ENCODE results near the gene GSTM3.
A peak's percentile ranks its signal among the peaks of the same experiment; 100 is the strongest.
"Not testable (repeated sequence)": the region's sequence is repeated elsewhere in the genome, so short reads cannot be mapped to it uniquely, and the experiment has no call there.

GSTM3 gene

DNA sequence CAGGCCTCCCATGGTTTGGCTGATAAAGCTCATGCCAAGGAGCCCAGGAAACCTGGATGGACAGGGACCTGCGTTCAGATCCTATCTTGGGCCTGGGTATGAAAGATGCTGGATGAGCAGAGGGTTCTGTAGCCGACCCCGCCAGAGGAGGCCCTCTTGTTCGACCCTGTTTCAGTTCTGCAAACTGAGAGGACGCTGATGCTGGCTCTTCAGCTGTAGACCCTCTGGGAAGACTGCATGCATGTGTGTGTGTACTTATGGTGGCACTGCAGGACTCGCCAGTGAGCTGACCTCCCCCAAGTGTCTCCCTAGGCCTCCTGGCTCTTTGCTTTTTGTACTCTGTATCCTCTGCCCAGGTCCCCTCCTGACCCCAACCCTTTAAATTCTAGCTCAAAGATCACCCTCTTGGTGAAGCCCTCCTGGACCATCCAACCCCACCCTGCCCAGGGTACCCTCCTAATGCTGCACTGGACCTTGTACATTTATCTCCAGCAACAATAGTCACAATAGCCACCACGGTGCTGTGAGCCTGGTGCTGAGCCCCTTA lies 21.3 kb upstream of the GSTM3 start:
- no peak for DNase-seq (ENCODE audit: low read depth in 2 of 2)

DNA sequence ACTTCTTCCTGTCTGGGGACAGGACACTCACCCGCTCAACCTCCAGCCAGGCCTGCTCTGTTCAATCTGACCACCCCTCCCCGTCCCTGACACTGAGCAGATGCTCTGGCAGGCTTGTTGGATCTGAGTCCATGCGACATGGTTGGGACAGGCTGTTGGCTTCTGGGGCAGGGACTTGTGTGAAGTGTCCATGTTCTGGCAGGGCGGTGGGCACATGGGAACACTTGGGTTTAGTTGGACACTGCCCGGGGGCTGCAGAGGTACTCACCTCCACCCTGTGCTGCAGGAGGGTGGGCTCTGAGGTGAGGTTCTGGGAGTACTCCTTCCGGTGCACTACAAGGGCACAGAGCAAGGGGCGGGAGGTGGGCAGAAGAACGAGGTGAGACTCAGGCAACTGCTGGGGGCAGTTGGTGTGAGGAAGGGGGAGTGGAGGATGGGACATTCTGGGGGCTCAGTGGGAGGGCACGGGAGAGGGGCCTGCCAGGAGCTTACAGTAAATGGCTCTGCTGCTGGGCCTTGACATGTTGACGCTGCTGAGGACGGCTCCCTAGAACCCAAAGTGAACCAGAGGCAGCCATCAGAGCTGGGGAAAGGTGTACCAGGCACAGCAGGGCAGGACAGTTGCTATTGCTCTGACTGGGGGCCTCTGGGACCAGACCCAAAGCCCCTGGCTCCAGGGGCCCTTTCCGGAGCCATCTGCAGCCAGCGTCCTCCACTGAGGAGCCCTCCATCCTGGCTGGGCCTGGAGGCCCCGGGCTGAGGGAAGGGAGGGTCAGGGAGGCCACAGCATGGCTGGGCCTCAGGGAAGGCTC lies 20.6 kb upstream of the GSTM3 start:
- no peak for DNase-seq (ENCODE audit: low read depth in 2 of 2)

- no peak for DNase-seq (ENCODE audit: low read depth in 2 of 2)
These were observed 19.9 kb upstream of the GSTM3 start for GRCh38 chr1:109760581-109761226.

DNA sequence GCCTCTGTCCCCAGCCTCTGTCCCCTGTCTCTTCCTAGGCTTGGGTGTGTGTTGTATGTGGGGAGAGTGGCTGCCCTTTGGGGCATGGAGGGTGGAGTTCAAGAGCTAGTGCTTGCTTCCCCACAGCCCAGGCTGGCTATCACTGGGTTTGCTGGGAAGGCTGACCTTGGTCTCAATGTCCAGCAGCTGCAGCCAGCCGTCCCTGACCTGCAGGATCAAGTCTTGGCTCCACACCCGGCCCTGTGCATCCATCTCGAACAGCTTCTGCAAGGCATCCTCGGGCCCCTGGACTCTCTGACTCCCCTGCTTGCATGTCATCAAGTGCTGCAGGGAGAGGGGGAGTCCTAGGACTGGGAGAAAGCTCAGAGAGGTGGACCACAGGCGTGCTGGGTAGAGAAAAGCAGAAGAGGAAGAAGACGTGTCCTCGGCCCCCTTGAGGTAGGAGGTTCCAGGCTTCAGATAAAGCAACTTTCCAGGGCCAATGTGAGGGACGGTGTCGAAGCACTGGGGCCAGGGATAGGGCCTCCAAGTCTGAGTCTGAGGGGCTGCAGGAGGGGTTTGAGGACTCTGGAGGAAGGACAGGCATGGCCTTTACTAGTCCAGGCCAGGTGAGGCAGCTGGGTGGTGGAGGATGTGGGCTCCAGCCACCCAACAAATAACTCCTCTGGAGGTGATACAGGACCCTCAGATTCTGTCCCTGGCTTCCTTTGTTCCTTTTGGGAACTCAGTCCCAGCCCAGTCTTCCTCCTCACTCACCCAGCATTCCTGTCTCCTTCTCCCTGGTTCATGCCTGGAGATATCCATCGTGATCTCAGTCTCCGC lies 18.9 kb upstream of the GSTM3 start:
- DNase-seq (ENCODE audit: low read depth in 2 of 2): no peak

DNA sequence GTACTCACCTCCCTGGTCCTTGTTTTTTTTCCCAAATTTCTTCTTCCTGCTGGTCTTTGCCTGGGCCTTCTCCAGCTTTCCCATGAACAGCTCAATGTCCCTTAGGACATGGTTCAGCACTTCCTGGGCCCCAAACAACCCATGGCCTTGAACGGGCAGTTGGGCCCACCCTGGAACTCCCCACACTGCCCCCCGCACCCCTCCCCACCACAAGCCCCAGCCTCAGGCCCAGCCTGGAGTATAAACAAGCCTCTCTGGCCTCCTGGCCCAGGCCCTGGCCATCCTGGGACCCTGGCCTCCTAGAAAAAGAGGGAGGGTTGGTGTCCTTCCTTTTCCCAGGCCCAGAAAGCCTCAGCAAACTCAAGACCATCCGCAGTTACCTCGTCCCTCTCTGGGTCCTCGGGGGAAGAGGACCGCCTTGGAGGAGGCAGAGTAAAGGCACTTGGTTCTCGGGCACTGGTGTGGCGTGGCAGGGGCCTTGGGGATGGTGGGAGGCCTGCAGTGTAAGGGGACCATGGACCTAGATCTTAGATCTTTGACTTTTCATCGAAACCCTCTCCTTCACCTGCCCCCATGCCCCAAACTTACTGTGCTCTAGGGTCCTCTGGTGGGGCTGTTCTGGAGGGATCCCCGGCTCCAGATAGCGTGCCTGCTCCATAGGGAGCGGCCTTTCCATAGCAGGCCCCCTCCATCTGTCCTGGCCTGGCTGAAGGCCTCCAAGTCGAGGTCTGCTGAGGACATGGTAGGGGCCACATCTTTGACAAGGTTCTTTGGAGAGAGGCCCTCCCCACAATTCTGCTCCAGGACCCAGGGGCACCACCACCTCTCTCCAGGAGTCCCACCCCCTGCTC lies 17.3 kb upstream of the GSTM3 start:
- DNase-seq (ENCODE audit: low read depth in 2 of 2): no peak

DNA sequence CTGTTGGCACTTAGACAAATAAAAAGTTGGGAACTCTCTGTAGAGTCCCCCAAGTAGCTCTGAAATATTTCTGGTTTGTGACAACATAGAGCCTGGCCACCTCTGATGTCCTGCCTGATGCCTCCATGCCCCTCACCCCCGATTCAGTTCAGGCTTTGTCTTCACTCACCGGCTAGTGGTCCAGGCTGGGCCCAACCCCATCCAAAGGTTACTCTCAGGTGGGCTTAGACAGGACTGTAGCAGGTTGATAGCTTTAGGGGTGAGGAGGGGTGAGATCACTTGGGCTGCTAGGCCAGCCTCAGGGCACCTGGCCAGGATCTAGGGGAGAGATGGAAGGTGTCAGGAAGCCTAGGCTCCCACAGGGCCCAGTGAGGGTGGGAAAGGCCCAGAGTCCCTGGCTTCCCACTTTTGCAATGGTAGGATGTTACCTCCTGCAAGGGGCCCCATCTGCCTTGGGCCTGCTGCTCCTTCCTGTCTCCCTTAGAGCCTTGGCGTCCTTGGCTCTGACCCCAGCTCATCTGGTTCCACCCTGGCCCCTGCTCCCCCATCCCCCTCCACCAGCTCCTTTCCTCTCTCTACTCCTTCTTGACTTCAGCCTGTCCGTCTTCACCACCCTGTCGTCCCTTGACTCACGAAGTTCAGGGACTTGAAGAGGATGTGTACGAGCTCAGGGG lies 16.1 kb upstream of the GSTM3 start:
- DNase-seq (ENCODE audit: low read depth in 2 of 2): no peak

DNA sequence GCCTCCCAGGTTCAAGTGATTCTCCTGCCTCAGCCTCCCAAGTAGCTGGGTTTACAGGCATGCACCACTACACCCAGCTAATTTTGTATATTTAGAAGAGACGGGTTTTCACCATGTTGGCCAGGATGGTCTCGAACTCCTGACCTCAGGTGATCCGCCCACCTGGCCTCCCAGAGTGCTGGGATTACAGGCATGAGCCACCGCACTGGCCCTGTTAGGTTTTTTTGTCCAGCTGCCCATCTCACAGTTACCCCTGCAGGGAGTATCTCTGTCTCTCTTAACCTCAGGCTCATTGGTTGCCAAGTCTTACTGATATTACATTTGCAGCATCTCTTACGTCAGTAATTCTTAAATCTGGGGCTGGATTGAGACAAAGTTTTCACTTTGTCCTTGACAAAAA lies 15.5 kb upstream of the GSTM3 start:
- DNase-seq (ENCODE audit: low read depth in 2 of 2): not testable (repeated sequence)

GRCh38 chr1:109754738-109755137 lies 13.9 kb upstream of the GSTM3 start:
- no peak for DNase-seq (ENCODE audit: low read depth in 2 of 2)

DNA sequence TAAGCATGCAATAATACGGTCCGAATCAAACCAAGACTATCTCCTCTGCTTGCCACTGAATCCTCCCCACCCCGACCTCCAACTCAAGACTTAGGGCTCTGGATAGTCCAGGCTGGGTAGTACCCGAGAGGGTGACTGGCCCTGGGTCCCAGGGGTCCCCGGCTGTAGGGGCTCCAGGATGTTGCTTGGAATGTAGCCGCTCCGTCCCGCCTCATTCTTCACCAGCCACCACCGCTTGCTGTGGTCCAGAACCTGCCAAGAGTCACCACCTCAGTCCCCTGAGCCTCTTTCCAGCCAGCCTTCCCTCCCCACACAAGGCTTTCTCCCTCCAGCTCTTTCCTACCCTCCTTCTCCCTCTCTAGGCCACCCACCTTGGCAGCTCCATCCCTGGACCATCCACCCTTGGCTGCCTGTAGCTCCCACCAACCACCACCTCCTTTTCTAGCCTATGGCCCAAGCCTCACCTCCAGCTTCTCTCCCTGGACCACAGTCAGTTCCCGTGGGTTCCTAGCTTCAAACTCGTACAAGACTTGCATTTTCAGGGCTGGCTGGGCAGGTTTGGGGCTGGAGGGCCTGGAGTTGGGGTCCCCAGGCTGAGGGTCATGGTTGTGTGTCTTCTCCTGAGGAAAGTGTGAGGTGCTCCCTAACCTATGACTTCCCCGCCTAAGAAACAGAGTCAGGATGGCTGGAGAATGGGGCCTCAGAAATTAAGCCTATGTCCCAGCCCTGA lies 10.9 kb upstream of the GSTM3 start:
- DNase-seq (ENCODE audit: low read depth in 2 of 2): no peak

- no peak for DNase-seq (ENCODE audit: low read depth in 2 of 2)
These were observed 10.1 kb upstream of the GSTM3 start for GRCh38 chr1:109750920-109751319.

DNA sequence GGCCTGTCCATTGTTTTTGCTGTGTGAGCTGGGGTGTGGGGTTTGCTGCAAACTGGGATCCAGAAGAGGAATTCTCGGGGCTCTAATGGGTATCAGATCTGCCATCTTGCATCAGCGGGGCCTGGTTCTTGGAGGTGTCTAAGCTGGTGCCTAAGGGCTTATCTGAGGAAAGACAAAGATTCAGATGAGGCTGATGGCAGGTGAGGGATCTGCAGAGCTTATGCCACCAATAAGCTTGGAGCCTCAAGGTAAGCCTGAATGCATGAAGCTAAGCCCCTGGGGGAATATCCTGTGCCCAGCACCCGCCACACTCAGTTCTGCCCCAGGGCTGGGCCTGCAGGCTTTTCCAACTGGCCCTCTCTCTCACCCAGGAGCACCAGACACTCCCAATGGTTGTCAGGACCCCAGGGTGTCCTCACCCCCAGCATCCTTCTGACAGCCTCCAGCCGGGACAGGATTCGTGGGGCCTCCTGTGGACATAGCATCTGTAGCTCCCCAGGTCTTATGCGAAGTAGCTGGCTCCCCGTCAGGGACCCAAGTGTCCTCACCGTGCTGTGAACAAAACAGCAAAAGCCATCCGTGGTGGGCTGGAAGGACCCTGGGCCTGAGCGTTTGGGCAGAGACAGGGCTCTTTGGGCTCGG lies 9.5 kb upstream of the GSTM3 start:
- no peak for DNase-seq (ENCODE audit: low read depth in 2 of 2)

DNA sequence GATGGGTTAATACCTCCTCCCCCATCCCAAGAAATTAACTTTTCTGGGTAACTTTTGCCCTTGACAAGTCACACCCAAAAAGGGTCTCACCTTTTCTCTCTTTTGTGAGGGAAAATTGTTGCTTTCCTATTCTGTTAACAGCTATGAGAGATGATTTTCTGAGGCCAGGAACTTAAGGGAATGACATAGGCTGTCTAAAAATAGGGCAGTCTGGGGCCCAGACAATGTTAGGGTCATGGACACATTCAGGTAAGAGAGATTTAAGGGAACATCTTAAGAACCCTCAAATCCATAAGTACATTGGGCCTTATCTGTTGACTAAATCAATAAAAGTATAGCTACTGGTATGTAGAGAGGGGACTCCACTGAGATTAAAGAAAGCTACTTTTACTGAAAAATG lies 8.4 kb upstream of the GSTM3 start:
- no peak for DNase-seq (ENCODE audit: low read depth in 2 of 2)

DNA sequence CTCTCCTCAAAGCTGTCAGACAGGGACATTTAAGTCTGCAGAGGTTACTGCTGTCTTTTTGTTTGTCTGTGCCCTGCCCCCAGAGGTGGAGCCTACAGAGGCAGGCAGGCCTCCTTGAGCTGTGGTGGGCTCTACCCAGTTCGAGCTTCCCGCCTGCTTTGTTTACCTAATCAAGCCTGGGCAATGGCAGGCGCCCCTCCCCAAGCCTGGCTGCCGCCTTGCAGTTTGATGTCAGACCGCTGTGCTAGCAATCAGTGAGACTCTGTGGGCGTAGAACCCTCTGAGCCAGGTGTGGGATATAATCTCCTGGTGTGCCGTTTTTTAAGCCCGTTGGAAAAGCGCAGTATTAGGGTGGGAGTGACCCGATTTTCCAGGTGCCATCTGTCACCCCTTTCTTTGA lies 7.5 kb upstream of the GSTM3 start:
- not testable (repeated sequence) for DNase-seq (ENCODE audit: low read depth in 2 of 2)

DNA sequence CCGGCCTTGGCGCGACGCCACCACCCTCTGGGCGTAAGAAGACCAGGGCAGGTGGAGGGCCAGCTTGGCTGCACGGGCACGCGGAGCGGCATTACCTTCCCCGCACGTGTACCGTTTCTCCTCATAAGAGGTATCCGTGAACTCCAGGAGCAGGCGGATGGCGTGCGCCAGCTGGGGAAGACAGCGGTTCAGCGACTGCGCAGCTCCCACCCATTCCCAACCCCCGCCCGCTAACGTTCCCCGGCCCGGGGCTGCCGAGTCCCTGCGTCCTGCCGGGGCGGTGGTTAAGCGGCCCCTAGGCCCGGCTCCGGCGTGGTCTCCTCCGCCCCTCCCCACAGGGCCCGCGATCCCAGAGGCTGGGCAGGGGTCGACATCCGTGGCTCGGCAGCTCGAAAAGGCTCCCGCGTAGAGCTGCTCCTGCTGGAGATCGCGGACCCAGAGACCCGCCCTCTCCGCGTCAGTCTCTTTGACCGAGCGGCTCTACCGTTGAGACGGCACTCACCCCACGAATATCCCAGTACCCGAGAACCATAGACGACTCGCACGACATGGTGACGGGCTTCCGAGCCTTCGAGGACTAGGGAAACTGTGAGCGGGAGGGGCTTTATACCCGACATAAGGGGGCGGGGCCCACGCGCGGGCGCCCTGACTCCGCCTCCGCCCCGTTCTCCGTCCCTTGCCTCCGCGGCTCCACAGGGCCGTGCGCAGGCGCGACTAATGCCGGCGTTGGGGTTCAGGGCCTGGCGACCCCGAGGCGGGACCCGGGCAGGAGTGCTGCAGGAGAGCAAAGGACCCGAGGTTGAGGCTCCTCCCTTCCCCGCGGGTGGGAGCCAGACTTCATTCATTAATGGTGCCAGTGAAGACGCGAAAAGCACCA lies 862 bp downstream of the GSTM3 start:
- peak; percentile 44 to 47 for DNase-seq (ENCODE audit: low read depth in 2 of 2)

GRCh38 chr1:109733236-109733870 lies 7.5 kb downstream of the GSTM3 start:
- no peak for DNase-seq (ENCODE audit: low read depth in 2 of 2)

GRCh38 chr1:109732390-109732881 lies 8.4 kb downstream of the GSTM3 start:
- DNase-seq (ENCODE audit: low read depth in 2 of 2): no peak

DNA sequence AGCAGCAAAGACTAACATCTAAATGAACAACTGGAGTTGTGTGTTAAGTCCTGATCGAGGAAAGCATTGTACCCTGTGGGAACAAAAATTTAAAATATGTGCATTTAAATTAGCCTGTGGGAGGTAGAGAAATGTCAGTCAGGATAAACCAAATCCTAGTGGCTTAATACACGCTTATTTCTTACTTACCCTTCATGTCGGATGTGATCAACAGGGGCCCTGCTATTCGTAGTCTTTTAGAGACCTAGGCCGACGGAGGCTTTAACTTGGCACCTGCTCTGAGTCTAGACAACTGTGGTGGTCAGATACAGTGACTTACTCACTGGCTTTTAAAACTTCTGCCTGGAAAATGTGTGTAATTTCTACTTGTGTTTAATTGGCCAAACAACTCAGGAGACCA lies 10.2 kb downstream of the GSTM3 start:
- DNase-seq (ENCODE audit: low read depth in 2 of 2): no peak

DNA sequence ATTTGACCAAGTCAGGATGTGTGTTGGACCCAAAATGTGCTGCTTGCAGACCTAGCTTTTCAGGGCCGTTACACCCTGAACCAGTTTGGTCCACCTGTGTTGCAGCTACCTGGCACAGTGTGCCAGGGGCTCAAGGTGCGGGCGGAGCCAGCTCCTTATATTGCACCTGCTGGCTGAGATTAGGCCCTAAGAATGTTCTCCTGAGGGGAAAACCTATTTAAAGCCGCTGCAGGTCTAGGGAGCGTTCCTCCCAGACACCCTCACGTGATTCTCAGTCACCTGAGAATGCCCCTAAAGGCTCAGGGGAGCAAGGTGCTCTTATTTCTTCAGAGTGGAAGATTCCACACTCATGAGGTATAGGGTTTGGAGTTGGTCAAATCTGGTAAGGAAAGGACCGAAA lies 12.0 kb downstream of the GSTM3 start:
- DNase-seq (ENCODE audit: low read depth in 2 of 2): no peak

Data from fibroblast of skin of left quadriceps (primary cell).